A549 (cell line): ENCODE data around the gene PLCB2. TPM values are rescaled to one million over a fixed set of nuclear protein-coding genes. Genes with fewer than 3 reads are reported as not detected.

Experiments
- ATAC-seq, 2 experiments: fragments of 200-7000 bp in 1 of 2; fragments of >200 bp in 1 of 2; cut with Nextera tagmentation in 1 of 2; cut with Tn5 transposase in 1 of 2; 3 replicates each; pipeline versions ENCODE4 v1.8.0 to v1.9.1; 2018 to 2020; ENCODE audit warnings: mild to moderate bottlenecking in 1 of 2, moderate library complexity in 1 of 2
- CTCF ChIA-PET: fragments of 300-600 bp; sonication (Branson Sonifier 250); formaldehyde crosslinking; extraction: SDS; loops from one replicate; lab custom pipeline; 2021; ENCODE audit warnings: antibody characterized with exemption, inconsistent platforms; lab: Yijun Ruan, JAX
- POLR2A ChIA-PET: fragments of 350-600 bp; formaldehyde crosslinking; extraction: SDS; loops from one replicate; lab custom pipeline; 2021; ENCODE audit warnings: antibody characterized with exemption, inconsistent platforms; lab: Yijun Ruan, JAX
- DNase-seq, 2 experiments: peaks; one replicate each; pipeline versions ENCODE4 v3.0.0 to v3.0.0-alpha.2; 2011 to 2016; ENCODE audit warnings: low read depth in 1 of 2, low spot score in 1 of 2
- FAIRE-seq: peaks from 2 replicates; lab custom pipeline; 2011; peaks lifted over from hg19 to GRCh38; lab: Jason Lieb, UNC
- H3K27ac ChIP-seq, 2 experiments: fragments of >200 bp; sonication (Bioruptor Twin); formaldehyde crosslinking; 3 replicates each; pipeline ENCODE4 v1.5.1; 2016 to 2017
- H3K4me1 ChIP-seq: fragments of >200 bp; sonication (Bioruptor Twin); formaldehyde crosslinking; 3 replicates; pipeline ENCODE4 v1.6.1; 2016
- H3K4me2 ChIP-seq: fragments of >200 bp; sonication (Bioruptor Twin); formaldehyde crosslinking; 3 replicates; pipeline ENCODE4 v1.6.1; 2016
- H3K4me3 ChIP-seq: fragments of >200 bp; sonication (Bioruptor Twin); formaldehyde crosslinking; 3 replicates; pipeline ENCODE4 v1.5.1; 2016
- H3K9me3 ChIP-seq: fragments of >200 bp; sonication (Bioruptor Twin); formaldehyde crosslinking; 3 replicates; pipeline ENCODE4 v1.6.1; 2016
- BHLHE40 ChIP-seq: IDR thresholded peaks from 2 replicates; pipeline ENCODE4 v1.6.1; 2012; ENCODE audit warnings: low read depth, low read length, inconsistent platforms
- CBX2 ChIP-seq: fragments of 200-600 bp; sonication (generic); IDR thresholded peaks from 2 replicates; pipeline ENCODE4 v1.6.1; 2016; ENCODE audit warnings: low read depth, mild to moderate bottlenecking, borderline replicate concordance
- CEBPB ChIP-seq, 2 experiments: fragments of >200 bp in 1 of 2; sonication (Bioruptor Twin) in 1 of 2; formaldehyde crosslinking in 1 of 2; IDR thresholded peaks; 2 replicates each; pipeline ENCODE4 v1.6.1; 2012 to 2016
- CTCF ChIP-seq: fragments of >200 bp; sonication (Bioruptor Twin); formaldehyde crosslinking; IDR thresholded peaks from 3 replicates; pipeline ENCODE4 v1.5.1; 2016
- ELK1 ChIP-seq: fragments of 150-350 bp; IDR thresholded peaks from 2 replicates; pipeline ENCODE4 v1.6.1; 2014; ENCODE audit warnings: low read depth, mild to moderate bottlenecking, low read length
- EP300 ChIP-seq, 2 experiments: fragments of >200 bp; sonication (Bioruptor Twin); formaldehyde crosslinking; IDR thresholded peaks; 2 replicates in 1 of 2; 3 replicates in 1 of 2; pipeline ENCODE4 v1.6.1; 2016 to 2017
- FOSL2 ChIP-seq, 2 experiments: fragments of 450-650 bp in 1 of 2; fragments of >200 bp in 1 of 2; sonication (Bioruptor Twin) in 1 of 2; formaldehyde crosslinking; IDR thresholded peaks; 2 replicates each; pipeline versions ENCODE4 v1.5.0 to v1.6.1; 2016 to 2020; ENCODE audit warnings: mild to moderate bottlenecking in 1 of 2, moderate library complexity in 1 of 2
- HES2 ChIP-seq: fragments of >200 bp; sonication (Bioruptor Twin); formaldehyde crosslinking; IDR thresholded peaks from 2 replicates; pipeline ENCODE4 v1.6.1; 2016
- HEYL ChIP-seq: fragments of 250-450 bp; sonication (Bioruptor Pico); IDR thresholded peaks from 2 replicates; pipeline ENCODE4 v1.8.0; 2021; ENCODE audit warnings: mild to moderate bottlenecking, moderate library complexity
- HOXB13 ChIP-seq: fragments of 250-450 bp; sonication (Bioruptor Pico); IDR thresholded peaks from 2 replicates; pipeline ENCODE4 v1.5.0; 2020; ENCODE audit warnings: low read depth, mild to moderate bottlenecking, moderate library complexity
- JUN ChIP-seq, 2 experiments: fragments of >200 bp; sonication (Bioruptor Twin); formaldehyde crosslinking; IDR thresholded peaks; 2 replicates in 1 of 2; 3 replicates in 1 of 2; pipeline ENCODE4 v1.6.1; 2016 to 2017
- KDM5A ChIP-seq: fragments of 200-600 bp; sonication (generic); IDR thresholded peaks from 2 replicates; pipeline ENCODE4 v1.6.1; 2016; ENCODE audit warnings: antibody characterized with exemption, mild to moderate bottlenecking
- NFE2L2 ChIP-seq: fragments of 150-350 bp; conservative IDR thresholded peaks from 2 replicates; pipeline ENCODE4 v1.6.1; 2014; ENCODE audit warnings: low read length
- NR3C1 ChIP-seq: fragments of >200 bp; sonication (Bioruptor Twin); formaldehyde crosslinking; IDR thresholded peaks from 3 replicates; pipeline ENCODE4 v1.6.1; 2017
- PBX3 ChIP-seq: IDR thresholded peaks from 2 replicates; pipeline ENCODE4 v1.6.1; 2012
- PHF8 ChIP-seq: fragments of 200-600 bp; sonication (generic); IDR thresholded peaks from 2 replicates; pipeline ENCODE4 v1.6.1; 2016; ENCODE audit warnings: low read depth, mild to moderate bottlenecking, antibody characterized with exemption, moderate library complexity, borderline replicate concordance
- REST ChIP-seq: fragments of 200-600 bp; sonication (generic); IDR thresholded peaks from 2 replicates; pipeline ENCODE4 v1.6.1; 2016; ENCODE audit warnings: antibody characterized with exemption, mild to moderate bottlenecking, moderate library complexity
- USF2 ChIP-seq: fragments of 450-650 bp; IDR thresholded peaks from 2 replicates; pipeline ENCODE4 v1.6.1; 2014; ENCODE audit warnings: antibody characterized with exemption
- ZNF302 ChIP-seq: fragments of 250-450 bp; sonication (Bioruptor Pico); IDR thresholded peaks from 2 replicates; pipeline ENCODE4 v1.9.0; 2021; ENCODE audit warnings: inconsistent platforms, mild to moderate bottlenecking, moderate library complexity
- ZSCAN20 ChIP-seq: fragments of 250-450 bp; sonication (Bioruptor Pico); IDR thresholded peaks from 2 replicates; pipeline ENCODE4 v1.8.0; 2022; ENCODE audit warnings: mild to moderate bottlenecking, moderate library complexity
- WGBS: methylation state at CpG from one replicate; pipeline ENCODE4 v1.1.6; 2017; ENCODE audit errors: missing lambda C conversion rate; 5-methylcytosine and 5-hydroxymethylcytosine counted together
- polyA plus RNA-seq, 4 experiments: library from polyadenylated mRNA; depleted of rRNA in 3 of 4; stranded (reverse); fragments of >200 nt; fragmentation: RNase III in 1 of 4; extraction: RNeasy Plus Mini Kit Qiagen cat#74134 plus additional on column Dnase treatment in 1 of 4; gene quantifications; 2 replicates in 3 of 4; 3 replicates in 1 of 4; pipeline ENCODE4 v1.2.3, GENCODE V29; 2011 to 2017

Gene PLCB2
- polyA plus RNA-seq, 2 of the 4 experiments (the other 2 are of a cell fraction) = 0.30 to 0.49 TPM

GRCh38 chr15:40301467-40302179 is 6.1 kb downstream of the PLCB2 start:
- 66% methylated on average over 12 of the region's 12 CpGs for WGBS
- H3K9me3 ChIP-seq = peaks cover 6% of the 10 kb centered on the region; the same call in 2 of the 3 replicates
- H3K27ac ChIP-seq = no peak overlapping the region
- FAIRE-seq (no peak), DNase-seq (no peak), ATAC-seq (no peak)
- H3K4me2 ChIP-seq = no peak overlapping the region
- CTCF ChIA-PET = interaction anchor here (0.9 to 2.4 kb wide), 7 partner anchors 8 to 43 kb away, joined by 3 to 9 read pairs (median 5); no protein-coding TSS in a partner anchor
- H3K4me3 ChIP-seq = no peak overlapping the region
- no peaks in the 10 kb centered on the region for H3K4me1 ChIP-seq
- POLR2A ChIA-PET = no interaction called here
- TF ChIP-seq USF2 (no peak), EP300 (IDR thresholded peaks at IDR 0.05) (no peak), CBX2 (no peak), KDM5A (no peak), NFE2L2 (no peak), ELK1 (no peak), CEBPB (IDR thresholded peaks at IDR 0.05) (no peak), CTCF (no peak), ZSCAN20 (CRISPR knock-in tag) (no peak), JUN (IDR thresholded peaks at IDR 0.05) (no peak), NR3C1 (no peak), HOXB13 (CRISPR knock-in tag) (no peak), BHLHE40 (no peak), PBX3 (no peak), FOSL2 (IDR thresholded peaks at IDR 0.05) (no peak), FOSL2 (CRISPR knock-in tag; IDR thresholded peaks at IDR 0.05) (no peak), HEYL (CRISPR knock-in tag) (no peak), HES2 (no peak), ZNF302 (CRISPR knock-in tag) (no peak), REST (no peak), PHF8 (no peak)
- TF ChIP-seq, all 56 proteins: peak for 0
